HG03025 (cell line): Measurements from ENCODE around the gene PNPLA6.
"Not testable (repeated sequence)": the region's sequence is repeated elsewhere in the genome, so short reads cannot be mapped to it uniquely, and the experiment has no call there.

Experiments
- ATAC-seq: cut with Tn5 transposase; IDR thresholded peaks from one replicate; pipeline ENCODE4 v1.9.1; 2021; ENCODE audit warnings: mild to moderate bottlenecking, moderate library complexity; ENCODE audit not compliant: unreplicated experiment, low FRiP score

PNPLA6 gene

GRCh38 chr19:7550987-7551761 is 15.7 kb downstream of the PNPLA6 start:
- no peak for ATAC-seq

DNA sequence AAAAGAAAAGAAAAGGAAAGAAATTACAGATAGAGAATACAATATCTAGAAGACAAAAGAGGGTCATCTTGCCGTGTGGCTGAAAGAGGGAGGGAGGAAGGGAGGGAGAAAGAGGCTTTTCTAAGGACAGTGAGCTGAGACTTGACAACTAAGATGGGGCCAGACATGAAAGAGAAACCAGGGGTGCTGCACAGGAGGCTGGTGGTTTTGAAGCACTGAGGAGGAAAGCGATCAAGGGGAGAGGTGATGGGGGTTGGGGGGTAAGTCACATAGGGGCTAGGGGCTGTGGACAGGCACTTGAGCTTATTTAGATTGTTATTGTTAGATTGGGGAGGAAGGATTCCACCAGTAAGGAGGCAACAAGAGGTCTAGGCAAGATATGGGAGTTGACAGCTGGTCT is 17.3 kb downstream of the PNPLA6 start:
- no peak for ATAC-seq

DNA sequence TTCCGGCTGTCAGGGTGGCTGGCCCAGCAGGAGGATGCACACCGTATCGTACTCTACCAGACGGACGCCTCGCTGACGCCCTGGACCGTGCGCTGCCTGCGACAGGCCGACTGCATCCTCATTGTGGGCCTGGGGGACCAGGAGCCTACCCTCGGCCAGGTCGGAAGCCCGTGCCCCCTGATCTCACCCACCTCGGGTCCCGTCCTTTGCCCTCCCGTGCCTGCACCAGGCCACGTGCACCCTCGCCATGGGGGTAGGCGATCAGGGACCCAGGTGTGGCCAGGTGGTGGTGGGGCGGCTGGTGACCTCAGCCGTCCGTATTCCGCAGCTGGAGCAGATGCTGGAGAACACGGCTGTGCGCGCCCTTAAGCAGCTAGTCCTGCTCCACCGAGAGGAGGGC is 19.0 kb downstream of the PNPLA6 start:
- ATAC-seq = no peak

- ATAC-seq = no peak
These were observed 19.7 kb downstream of the PNPLA6 start for GRCh38 chr19:7554990-7555864.

GRCh38 chr19:7556696-7557315 is 21.3 kb downstream of the PNPLA6 start:
- ATAC-seq = no peak

DNA sequence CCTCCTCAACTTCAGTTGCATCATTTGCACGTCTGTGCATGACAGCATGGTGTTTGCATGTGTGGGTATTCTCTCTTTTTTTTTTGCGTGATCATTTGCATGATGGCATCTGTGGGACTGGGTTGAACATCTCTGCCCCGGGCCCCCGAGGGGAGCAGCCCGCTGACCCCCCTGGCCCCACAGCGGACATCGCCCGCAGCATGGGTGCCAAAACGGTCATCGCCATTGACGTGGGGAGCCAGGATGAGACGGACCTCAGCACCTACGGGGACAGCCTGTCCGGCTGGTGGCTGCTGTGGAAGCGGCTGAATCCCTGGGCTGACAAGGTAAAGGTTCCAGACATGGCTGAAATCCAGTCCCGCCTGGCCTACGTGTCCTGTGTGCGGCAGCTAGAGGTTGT is 23.1 kb downstream of the PNPLA6 start:
- ATAC-seq = no peak

DNA sequence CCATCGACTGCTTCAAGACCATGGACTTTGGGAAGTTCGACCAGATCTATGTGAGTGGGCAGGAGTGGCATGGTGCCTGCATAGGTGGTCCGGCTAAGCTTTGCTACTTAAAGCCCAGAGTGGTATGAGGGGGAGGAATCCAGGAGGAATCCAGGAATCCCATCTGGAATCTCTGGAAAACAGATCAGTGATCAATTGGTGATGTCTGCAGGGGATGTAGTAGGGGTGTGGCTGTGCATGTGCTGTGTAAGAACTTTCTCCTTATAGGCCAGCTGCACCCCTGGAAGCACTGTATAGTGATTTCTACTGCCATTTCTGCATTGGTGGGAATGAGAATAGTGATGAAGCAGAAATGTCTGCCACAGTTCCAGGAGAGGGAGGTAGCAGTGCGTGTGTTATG is 23.6 kb downstream of the PNPLA6 start:
- no peak for ATAC-seq

DNA sequence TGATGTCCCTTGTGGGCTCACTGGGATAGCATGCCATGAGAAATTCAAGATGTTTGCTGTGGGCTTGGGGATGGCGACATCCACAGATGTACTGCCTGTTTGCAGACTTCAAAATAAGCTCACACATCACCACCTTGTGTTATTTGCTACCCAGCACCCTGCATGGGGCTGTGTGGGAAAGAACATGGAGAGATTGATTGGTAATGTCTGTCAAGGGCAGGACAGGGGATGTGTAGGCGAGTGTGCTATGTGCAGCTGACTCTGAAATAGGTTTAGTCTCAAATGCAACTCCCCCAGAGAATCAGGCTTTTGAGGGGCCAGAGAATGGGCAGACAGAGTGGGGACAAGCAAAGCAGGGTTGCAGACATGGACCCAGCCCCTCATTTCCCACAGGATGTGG is 24.7 kb downstream of the PNPLA6 start:
- no peak for ATAC-seq

DNA sequence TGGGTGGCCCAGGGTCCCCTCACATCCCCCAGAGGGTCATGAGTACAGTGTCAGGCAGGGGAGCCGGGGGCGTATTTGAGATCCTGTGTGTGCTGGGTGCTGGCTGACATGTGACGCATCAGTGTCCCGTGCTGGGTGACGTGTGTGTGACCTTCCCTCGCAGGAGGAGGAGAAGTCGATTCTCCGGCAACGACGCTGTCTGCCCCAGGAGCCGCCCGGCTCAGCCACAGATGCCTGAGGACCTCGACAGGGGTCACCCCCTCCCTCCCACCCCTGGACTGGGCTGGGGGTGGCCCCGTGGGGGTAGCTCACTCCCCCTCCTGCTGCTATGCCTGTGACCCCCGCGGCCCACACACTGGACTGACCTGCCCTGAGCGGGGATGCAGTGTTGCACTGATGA is 25.8 kb downstream of the PNPLA6 start:
- no peak for ATAC-seq

- no peak for ATAC-seq
These were observed 27.3 kb downstream of the PNPLA6 start for GRCh38 chr19:7562646-7563393.

DNA sequence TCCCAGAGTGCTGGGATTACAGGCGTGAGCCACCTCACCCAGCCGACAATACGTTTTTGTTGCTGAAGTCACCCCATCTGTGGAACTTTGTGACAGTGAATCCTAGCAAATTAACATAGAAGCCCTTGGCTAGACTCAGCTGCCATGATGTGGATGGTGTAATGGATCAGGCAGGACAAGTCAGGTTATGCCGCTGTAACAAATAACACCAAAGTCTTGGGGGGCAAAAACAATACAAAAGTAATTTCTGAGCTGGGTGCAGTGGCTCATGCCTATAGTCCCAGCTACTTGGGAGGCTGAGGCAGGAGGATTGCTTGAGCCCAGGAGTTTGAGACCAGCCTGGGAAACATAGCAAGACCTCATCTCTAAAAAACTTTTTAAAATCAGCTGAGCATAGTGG is 29.3 kb downstream of the PNPLA6 start:
- ATAC-seq = no peak

DNA sequence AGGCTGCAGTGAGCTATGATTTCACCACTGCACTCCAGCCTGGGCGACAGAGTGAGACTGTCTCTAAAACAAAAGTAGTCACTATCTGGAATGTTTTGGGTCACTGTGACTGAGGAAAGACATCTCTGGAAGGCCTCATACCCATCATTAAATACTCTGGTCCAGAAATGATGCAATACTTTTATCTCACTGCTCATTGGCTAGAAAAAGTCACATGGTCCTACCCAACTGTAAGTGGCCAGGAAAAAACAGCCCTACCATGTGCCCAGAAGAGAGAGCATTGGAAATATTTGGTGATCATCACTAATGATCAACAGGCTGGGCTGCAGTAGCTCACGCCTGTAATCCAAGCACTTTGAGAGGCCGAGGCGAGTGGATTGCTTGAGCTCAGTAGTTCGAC is 29.8 kb downstream of the PNPLA6 start:
- ATAC-seq = no peak

- no peak for ATAC-seq
These were observed 35.2 kb downstream of the PNPLA6 start for GRCh38 chr19:7570761-7571160.

GRCh38 chr19:7575434-7576040 is 40.0 kb downstream of the PNPLA6 start:
- no peak for ATAC-seq

DNA sequence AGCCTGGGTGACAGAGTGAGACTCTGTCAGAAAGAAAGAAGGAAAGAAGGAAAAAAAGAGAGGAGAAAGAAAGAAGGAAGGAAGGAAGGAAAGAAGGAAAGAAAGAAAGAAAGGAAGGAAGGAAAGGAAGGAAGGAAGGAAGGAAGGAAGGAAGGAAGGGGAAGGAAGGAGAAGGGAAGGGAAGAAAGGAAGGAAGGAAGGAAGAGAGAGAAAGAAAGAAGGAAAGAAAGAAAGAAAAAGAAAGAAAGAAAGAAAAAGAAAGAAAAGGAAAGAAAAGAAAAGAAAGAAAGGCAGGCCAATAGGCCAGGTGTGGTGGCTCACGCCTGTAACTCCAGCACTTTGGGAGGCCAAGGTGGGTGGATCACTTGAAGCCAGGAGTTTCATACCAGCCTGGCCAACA is 41.9 kb downstream of the PNPLA6 start:
- not testable (repeated sequence) for ATAC-seq

DNA sequence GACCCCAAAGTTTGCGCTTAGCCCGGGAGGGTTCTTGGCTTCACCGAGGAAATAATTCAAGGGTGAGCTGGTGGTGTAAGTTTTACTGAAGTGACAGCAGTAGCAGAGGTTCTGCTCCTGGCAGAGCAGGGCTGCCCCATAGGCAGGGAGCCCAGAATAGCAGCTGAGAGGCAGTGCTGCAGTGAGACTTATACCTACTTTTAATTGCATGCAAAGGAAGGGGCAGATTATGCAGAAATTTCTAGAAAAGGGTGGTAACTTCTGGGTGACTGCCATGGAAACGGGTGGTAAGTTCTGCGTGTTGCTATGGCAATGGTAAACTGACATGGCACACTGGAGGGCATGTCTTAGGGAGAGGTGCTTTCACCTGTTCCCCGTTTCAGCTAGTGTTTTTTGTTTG is 42.6 kb downstream of the PNPLA6 start:
- no peak for ATAC-seq

DNA sequence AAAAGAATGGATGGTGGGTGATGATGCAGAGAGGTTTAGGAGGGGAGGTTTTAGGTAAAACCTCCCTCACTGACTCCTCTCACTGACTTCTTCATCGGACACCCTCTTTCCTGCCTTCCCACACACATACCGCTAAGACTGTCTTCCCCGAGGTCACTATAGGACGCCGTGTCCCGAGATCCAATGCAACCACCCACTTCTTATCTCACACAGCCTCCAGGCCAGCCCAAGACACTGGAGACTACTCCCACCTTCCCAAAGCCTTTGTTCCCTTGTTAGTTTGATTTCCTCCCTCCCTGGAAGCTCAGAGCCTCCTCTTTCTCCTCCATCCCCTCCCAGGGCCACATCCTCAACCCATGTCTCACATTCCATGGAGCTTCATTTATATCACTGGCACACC is 43.7 kb downstream of the PNPLA6 start:
- ATAC-seq = no peak

DNA sequence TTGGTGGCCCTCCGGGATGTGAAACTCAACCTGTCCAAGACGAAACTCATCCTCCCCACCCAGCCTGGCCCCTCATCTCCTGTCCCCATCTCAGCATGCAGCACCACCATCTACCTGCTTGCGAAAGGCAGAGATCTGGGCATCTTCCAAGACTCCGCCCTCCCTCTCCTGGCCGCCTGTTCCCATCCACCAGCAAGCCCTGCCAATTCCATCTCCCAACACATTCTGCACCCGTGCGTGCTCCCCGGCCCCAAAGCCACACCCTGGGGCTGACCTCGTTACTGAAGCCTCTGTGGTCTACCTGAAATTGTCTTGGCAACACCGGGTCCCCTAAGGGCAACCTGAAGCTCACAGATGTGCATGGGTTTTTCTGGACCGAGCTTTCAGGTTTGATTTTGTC is 46.9 kb downstream of the PNPLA6 start:
- ATAC-seq = no peak

GRCh38 chr19:7589822-7590221 is 54.3 kb downstream of the PNPLA6 start:
- ATAC-seq = no peak

DNA sequence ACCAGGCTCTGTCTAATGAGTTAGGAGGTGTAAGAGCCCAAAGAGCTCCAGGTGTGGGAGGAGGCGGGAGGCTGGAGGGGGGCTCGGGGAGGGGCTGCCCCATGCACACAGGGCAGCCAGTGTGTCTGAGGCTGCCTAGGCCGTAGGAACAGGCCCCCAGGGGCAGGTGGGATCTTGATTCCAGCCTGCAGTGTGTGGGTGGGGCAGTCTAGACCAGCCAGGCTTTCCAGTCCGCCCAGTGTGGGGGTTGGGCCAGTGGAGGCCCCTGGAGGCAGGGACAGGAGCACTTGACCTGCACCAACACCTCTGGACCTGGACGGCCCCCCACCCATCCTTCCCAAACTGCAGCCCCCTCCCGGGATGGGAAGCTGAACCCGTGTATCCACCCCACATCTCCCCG is 54.7 kb downstream of the PNPLA6 start:
- ATAC-seq = no peak
